ENCODE measurements around the gene LCN12.

Gene LCN12

DNA sequence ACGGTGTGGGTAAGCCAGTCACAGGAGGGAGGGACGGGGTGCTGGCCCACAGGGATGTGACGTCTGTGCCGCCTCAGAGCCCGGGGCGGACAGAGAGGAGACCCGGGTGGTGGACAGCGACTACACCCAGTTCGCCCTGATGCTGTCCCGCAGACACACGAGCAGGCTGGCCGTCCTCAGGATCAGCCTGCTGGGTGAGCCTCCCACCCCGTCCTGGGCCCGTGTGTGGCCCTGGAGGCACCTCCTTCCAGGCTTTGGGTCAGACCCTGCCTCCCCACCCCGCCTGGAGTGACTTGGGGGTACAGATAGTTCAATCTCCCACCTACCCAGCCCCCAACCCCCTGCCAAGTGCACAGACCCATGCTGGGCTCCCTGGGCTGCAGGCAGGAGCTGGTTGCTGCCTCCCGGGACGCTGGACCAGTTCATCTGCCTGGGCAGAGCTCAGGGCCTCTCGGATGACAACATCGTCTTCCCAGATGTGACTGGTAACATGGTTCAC, 1.7 kb downstream of the LCN12 start:
- H3K9me2 ChIP-seq (replicated peaks; ENCODE audit: control insufficient read depth, low read length): no peaks in the 10 kb centered on the region
- no peak overlapping the region for H3K27ac ChIP-seq (ENCODE audit: low read depth, low read length)
- no peaks in the 10 kb centered on the region for H4K20me1 ChIP-seq (ENCODE audit: control insufficient read depth, insufficient read depth, low read depth, low read length)
- H3K4me2 ChIP-seq (ENCODE audit: low read length): no peak overlapping the region
- peaks cover 15% of the 10 kb centered on the region for H3K4me1 ChIP-seq (ENCODE audit: control insufficient read depth, low read length)
- no peaks in the 10 kb centered on the region for H3K36me3 ChIP-seq (ENCODE audit: control insufficient read depth, low read length)
- no peaks in the 10 kb centered on the region for H3K79me2 ChIP-seq (ENCODE audit: control insufficient read depth, low read length)
- TF ChIP-seq EZH2phosphoT487 (IDR thresholded peaks at IDR 0.05; ENCODE audit: borderline replicate concordance, low read length): no peak
- TF ChIP-seq, protein P1, sequence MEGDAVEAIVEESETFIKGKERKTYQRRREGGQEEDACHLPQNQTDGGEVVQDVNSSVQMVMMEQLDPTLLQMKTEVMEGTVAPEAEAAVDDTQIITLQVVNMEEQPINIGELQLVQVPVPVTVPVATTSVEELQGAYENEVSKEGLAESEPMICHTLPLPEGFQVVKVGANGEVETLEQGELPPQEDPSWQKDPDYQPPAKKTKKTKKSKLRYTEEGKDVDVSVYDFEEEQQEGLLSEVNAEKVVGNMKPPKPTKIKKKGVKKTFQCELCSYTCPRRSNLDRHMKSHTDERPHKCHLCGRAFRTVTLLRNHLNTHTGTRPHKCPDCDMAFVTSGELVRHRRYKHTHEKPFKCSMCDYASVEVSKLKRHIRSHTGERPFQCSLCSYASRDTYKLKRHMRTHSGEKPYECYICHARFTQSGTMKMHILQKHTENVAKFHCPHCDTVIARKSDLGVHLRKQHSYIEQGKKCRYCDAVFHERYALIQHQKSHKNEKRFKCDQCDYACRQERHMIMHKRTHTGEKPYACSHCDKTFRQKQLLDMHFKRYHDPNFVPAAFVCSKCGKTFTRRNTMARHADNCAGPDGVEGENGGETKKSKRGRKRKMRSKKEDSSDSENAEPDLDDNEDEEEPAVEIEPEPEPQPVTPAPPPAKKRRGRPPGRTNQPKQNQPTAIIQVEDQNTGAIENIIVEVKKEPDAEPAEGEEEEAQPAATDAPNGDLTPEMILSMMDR (IDR thresholded peaks at IDR 0.05; ENCODE audit: low read depth, low read length, poor library complexity, severe bottlenecking): no peak
- H3K27me3 ChIP-seq (ENCODE audit: control insufficient read depth, low read length): no peaks in the 10 kb centered on the region
- H3F3A ChIP-seq (ENCODE audit: control insufficient read depth, insufficient read depth): no peaks in the 10 kb centered on the region; the same call in 1 of the 2 replicates
- H3K4me3 ChIP-seq (ENCODE audit: low read length): no peak overlapping the region
- no peaks in the 10 kb centered on the region for H3K9me3 ChIP-seq (ENCODE audit: control insufficient read depth, insufficient read depth, low read length)

DNA sequence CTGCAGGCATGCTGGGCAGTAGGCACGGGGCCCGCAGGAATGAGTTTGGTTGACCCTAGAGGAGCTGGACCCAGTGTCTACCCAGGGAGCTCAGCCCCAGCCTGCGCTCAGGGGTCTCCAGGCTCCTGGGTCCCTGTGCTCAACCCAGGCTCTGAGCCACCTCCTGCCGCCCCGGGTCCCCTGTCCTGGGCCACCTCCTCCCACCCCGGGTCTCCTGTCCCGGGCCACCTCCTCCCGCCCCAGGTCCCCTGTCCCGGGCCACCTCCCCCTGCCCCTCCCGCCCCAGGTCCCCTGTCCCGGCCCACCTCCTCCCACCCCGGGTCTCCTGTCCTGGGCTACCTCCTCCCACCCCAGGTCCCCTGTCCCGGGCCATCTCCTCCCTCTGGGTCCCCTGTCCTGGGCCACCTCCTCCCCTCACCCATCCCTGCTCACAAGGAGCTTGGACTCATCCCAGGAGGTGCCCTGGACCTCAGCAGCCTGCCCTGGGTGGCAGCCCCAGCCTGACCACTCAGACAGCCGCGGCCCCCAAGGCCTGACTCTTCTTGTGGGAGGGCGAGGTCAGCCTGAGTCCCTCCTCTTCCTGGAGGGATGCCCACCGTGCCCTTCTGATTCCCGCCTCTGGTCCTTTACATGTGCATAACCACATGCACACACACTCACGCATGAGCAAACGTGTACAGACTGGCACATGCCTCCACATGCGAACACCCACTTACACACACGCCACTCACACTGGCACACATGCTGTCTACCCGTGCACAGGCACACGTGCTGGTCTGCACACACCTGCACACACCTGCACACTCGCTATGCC, 2.4 kb downstream of the LCN12 start:
- Histone ChIP-seq H3K79me2 (ENCODE audit: control insufficient read depth, low read length) (no peaks in the 10 kb centered on the region), H4K20me1 (ENCODE audit: control insufficient read depth, insufficient read depth, low read depth, low read length) (no peaks in the 10 kb centered on the region), H3F3A (ENCODE audit: control insufficient read depth, insufficient read depth) (no peaks in the 10 kb centered on the region), H3K4me2 (ENCODE audit: low read length) (no peak overlapping the region), H3K9me3 (ENCODE audit: control insufficient read depth, insufficient read depth, low read length) (no peaks in the 10 kb centered on the region), H3K9me2 (replicated peaks; ENCODE audit: control insufficient read depth, low read length) (no peaks in the 10 kb centered on the region), H3K36me3 (ENCODE audit: control insufficient read depth, low read length) (no peaks in the 10 kb centered on the region), H3K4me1 (ENCODE audit: control insufficient read depth, low read length) (peaks cover 9% of the 10 kb centered on the region), H3K4me3 (ENCODE audit: low read length) (no peak overlapping the region), H3K27ac (ENCODE audit: low read depth, low read length) (no peak overlapping the region), H3K27me3 (ENCODE audit: control insufficient read depth, low read length) (no peaks in the 10 kb centered on the region)
- TF ChIP-seq EZH2phosphoT487 (IDR thresholded peaks at IDR 0.05; ENCODE audit: borderline replicate concordance, low read length): no peak
- TF ChIP-seq, protein P1 (IDR thresholded peaks at IDR 0.05; ENCODE audit: low read depth, low read length, poor library complexity, severe bottlenecking): no peak

DNA sequence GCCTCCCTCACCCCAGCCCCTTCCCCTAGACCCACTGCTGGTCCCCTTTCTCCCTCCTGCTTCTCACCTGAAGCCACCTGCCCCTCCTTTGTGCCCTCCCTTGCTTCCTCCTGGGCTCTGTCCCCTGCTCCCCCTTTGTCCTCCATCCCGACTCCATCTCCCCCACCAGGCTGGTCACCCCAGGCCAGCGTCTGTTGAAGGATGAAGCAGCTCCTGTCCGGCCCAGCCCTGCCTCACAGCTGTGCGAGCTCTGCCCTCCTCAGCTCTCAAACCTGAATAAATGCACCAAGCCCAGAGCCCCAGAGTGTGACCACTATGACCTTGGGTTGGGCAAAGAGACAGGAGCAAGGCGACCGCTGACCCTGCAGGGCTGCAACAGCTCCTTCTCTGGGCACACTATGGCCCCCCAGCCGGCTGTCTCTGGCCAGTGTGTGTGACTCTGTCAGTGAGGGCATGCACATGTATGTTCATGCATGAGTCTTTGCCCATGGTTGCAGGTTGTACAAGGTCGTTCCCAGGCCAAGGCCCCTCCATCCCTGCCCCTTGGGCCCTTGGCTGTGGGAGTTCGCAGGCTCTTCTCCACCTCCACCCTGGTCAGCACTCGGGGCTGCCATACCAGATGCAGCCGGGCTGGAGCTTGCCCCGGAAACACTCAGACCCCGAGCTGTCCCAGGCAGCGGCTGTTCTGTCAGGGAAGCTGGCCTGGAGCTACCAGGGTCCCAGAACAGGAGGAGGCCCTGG, 3.3 kb downstream of the LCN12 start:
- H3K36me3 ChIP-seq (ENCODE audit: control insufficient read depth, low read length): no peaks in the 10 kb centered on the region
- no peaks in the 10 kb centered on the region for H3K9me2 ChIP-seq (replicated peaks; ENCODE audit: control insufficient read depth, low read length)
- H3K9me3 ChIP-seq (ENCODE audit: control insufficient read depth, insufficient read depth, low read length): no peaks in the 10 kb centered on the region
- H3K4me1 ChIP-seq (ENCODE audit: control insufficient read depth, low read length): peaks cover 6% of the 10 kb centered on the region
- no peaks in the 10 kb centered on the region for H3K27me3 ChIP-seq (ENCODE audit: control insufficient read depth, low read length)
- no peaks in the 10 kb centered on the region for H3K79me2 ChIP-seq (ENCODE audit: control insufficient read depth, low read length)
- H3K4me2 ChIP-seq (ENCODE audit: low read length): no peak overlapping the region
- no peak for TF ChIP-seq EZH2phosphoT487 (IDR thresholded peaks at IDR 0.05; ENCODE audit: borderline replicate concordance, low read length)
- TF ChIP-seq, protein P1 (IDR thresholded peaks at IDR 0.05; ENCODE audit: low read depth, low read length, poor library complexity, severe bottlenecking): no peak
- no peaks in the 10 kb centered on the region for H3F3A ChIP-seq (ENCODE audit: control insufficient read depth, insufficient read depth)
- no peak overlapping the region for H3K4me3 ChIP-seq (ENCODE audit: low read length)
- H4K20me1 ChIP-seq (ENCODE audit: control insufficient read depth, insufficient read depth, low read depth, low read length): no peaks in the 10 kb centered on the region
- no peak overlapping the region for H3K27ac ChIP-seq (ENCODE audit: low read depth, low read length)

All from DOHH2 (cell line).